ENCODE measurements around the gene RASGRF1. TPM values are rescaled to one million over a fixed set of nuclear protein-coding genes. Genes with fewer than 3 reads are reported as not detected.

RASGRF1 gene
- total RNA-seq, 3 donors from 2014 or later = 0.15 to 0.16 TPM; not detected in 1

GRCh38 chr15:78983146-78983918 lies 107.2 kb downstream of the RASGRF1 start:
- intact Hi-C loops (cut with DNase I; ENCODE audit: low total_unique reads) = no loop called here
- Histone ChIP-seq H3K4me1 (no peaks in the 10 kb centered on the region), H3K9me3 (no peaks in the 10 kb centered on the region), H3K27me3 (no peaks in the 10 kb centered on the region), H3K27ac (peak overlapping the region in 1 of 2 donors; percentile 43), H3K4me3 (no peak overlapping the region), H3K36me3 (no peaks in the 10 kb centered on the region)
- DNase-seq (ENCODE audit: low spot score in 2 of 2) = no peak
- TF ChIP-seq POLR2A (IDR thresholded peaks at IDR 0.05) (no peak), CTCF (IDR thresholded peaks at IDR 0.05) (no peak), POLR2AphosphoS5 (IDR thresholded peaks at IDR 0.05) (no peak)

- Histone ChIP-seq H3K27ac (peak overlapping the region in 1 of 2 donors; percentile 43), H3K36me3 (no peaks in the 10 kb centered on the region), H3K4me3 (no peak overlapping the region), H3K27me3 (no peaks in the 10 kb centered on the region), H3K9me3 (no peaks in the 10 kb centered on the region), H3K4me1 (no peaks in the 10 kb centered on the region)
- TF ChIP-seq POLR2A (IDR thresholded peaks at IDR 0.05) (no peak), CTCF (IDR thresholded peaks at IDR 0.05) (no peak), POLR2AphosphoS5 (IDR thresholded peaks at IDR 0.05) (no peak)
- DNase-seq (ENCODE audit: low spot score in 2 of 2) = no peak
- intact Hi-C loops (cut with DNase I; ENCODE audit: low total_unique reads) = no loop called here
Measured at GRCh38 chr15:78982736-78983135, 107.8 kb downstream of the RASGRF1 start.

GRCh38 chr15:78981532-78982313 lies 108.9 kb downstream of the RASGRF1 start:
- DNase-seq (ENCODE audit: low spot score in 2 of 2) = no peak
- no peaks in the 10 kb centered on the region for H3K36me3 ChIP-seq
- no peak overlapping the region for H3K27ac ChIP-seq
- H3K27me3 ChIP-seq = no peaks in the 10 kb centered on the region
- H3K4me3 ChIP-seq = no peak overlapping the region
- H3K4me1 ChIP-seq = no peaks in the 10 kb centered on the region
- H3K9me3 ChIP-seq = no peaks in the 10 kb centered on the region
- intact Hi-C loops (cut with DNase I; ENCODE audit: low total_unique reads) = no loop called here
- TF ChIP-seq CTCF (IDR thresholded peaks at IDR 0.05) (no peak), POLR2AphosphoS5 (IDR thresholded peaks at IDR 0.05) (no peak), POLR2A (IDR thresholded peaks at IDR 0.05) (no peak)

GRCh38 chr15:78979456-78980320 lies 110.9 kb downstream of the RASGRF1 start:
- intact Hi-C loops (cut with DNase I; ENCODE audit: low total_unique reads) = no loop called here
- H3K36me3 ChIP-seq = no peaks in the 10 kb centered on the region
- no peak for TF ChIP-seq POLR2A (IDR thresholded peaks at IDR 0.05)
- peak; percentile 18 to 64 (median 29) for TF ChIP-seq POLR2AphosphoS5 (IDR thresholded peaks at IDR 0.05)
- TF ChIP-seq CTCF (IDR thresholded peaks at IDR 0.05) = peak; percentile 48 to 72 (median 56)
- no peaks in the 10 kb centered on the region for H3K9me3 ChIP-seq
- no peaks in the 10 kb centered on the region for H3K4me1 ChIP-seq
- H3K4me3 ChIP-seq = no peak overlapping the region
- peak; percentile 70 to 75 for DNase-seq (ENCODE audit: low spot score in 2 of 2)
- no peak overlapping the region for H3K27ac ChIP-seq
- no peaks in the 10 kb centered on the region for H3K27me3 ChIP-seq

Measured in breast epithelium (tissue), 4 donors.